ENCODE data around the gene SIX4.

SIX4 gene

DNA sequence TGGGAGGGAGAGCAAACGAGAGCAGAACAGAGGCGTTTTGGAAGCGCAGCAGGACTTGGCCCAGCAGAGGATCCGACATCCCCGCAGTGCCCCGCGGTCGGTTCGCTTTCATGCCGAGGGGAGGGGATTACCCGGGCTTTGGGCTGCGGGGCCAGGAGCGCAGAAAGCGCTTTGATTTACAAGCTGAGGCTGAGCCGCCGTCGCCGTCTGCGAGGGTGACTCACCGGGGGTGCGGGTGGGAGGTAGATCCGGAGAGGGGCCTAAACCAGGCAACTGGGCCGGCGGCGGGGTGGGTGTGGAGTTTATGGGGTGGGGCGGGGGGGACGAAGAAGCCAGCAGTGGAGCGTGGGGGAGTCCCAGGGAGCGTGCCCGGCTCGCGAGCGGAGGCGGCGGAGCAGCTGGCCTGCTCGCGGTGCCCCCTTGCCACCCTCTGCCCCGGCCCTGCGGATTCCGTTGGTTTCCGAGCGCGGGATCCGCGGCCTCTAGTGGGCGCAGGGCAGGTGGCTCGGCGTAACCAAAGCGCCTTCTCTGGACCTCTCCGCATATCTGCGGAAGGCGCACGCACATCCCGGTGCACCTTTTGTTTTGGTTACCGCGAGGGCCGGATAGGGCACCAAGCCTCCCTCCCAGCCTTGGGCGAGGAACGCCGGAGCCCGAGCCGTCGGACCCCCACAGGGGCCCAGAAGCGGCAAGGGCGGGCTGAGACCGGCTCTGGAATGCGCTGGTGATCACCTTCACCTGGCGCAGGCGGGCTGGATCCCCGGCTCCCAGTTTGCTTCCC lies 2.6 kb downstream of the SIX4 start:
- DNase-seq (ENCODE audit: low spot score): peak; percentile 78

DNA sequence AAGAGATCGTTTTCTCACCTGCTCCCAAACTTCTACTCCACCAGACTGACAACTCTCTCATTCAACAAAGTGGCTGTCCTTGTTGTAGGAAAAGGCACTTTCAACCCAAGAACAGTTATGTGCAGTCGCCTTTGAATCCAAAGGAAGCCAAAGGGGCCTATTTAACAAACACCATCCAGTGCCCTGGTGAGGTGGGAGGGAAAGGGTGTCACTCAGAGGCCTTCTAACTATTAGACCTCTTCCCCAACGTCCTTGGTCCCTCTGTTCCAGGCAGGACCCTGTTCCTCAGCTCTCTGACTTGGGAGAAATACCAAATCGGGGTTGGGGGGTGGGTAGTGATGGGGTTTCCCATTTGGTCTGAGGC lies 3.2 kb downstream of the SIX4 start:
- DNase-seq (ENCODE audit: low spot score): no peak

DNA sequence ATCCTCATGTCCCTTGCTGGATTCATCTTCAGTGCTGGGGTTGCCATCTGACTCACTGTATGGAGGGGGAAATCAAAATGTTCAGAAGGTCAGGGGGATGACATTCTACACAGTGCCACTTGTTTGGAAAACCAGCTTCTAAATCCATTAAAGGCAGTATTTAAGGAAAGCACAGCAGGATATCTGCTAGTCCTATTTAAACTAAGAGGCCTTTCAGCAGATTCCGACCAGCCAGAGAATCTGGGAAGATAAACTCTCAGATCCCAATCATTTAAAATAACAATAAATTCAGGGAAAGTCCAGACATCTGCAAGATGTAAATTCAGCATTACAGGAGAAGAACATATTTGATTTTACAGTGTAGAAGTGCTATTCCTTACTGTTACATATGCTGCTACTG lies 3.8 kb downstream of the SIX4 start:
- no peak for DNase-seq (ENCODE audit: low spot score)

DNA sequence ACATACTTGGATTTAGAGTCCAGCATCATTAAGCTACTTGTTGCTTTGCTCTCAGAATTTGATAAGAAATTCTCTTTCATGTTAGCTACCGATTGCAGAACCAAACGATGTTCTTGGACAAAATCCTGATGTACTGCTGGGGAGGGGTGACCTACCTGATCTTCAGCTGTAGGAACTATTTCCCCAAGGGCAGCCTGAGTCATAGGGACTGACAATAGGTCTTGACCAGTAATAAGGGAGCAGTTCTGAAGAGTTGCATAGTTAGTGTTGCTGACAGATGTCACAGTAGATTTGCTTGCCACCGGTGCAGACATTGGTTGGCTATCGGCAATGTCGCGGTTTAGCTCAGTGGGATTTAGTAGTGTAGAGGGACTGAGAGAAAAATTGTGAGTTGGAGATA lies 10.6 kb downstream of the SIX4 start:
- DNase-seq (ENCODE audit: low spot score): no peak

DNA sequence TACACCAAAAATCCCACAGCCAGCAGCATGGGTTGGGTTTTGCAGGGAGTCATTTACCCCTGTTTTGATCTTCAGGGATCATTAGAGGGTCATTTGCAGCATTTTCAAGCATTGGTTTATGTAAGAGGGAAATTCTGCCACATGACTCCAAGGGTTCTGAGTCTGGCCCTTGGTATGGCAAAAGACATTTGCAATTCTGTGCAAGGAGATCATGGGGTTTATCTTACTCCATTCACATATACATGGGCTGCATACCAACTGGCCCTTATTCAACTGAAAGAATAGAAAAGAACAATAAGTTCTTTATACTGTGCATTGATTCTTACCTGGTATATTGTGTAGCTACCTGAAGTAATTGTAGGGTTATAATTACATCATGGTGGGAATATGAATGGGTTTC lies 13.7 kb downstream of the SIX4 start:
- no peak for DNase-seq (ENCODE audit: low spot score)

DNA sequence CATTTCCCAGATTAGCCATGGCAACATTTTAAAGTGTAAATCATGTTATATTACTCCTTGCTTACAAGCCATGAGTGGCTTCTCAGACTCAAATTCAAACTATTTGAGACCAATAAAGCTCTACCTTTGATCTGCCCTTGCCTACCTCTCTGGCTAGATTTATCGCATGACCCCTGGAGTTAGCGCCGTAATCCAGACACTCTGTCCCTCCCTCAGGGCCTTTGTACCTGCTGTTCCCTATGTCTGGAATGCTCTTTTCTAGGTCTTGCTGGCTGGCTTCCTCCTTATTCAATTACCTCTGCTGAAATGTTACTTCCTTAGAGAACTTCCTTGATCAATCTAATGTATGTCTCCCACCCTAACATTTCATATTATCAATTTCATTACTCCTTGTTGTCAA lies 16.3 kb downstream of the SIX4 start:
- DNase-seq (ENCODE audit: low spot score): no peak

DNA sequence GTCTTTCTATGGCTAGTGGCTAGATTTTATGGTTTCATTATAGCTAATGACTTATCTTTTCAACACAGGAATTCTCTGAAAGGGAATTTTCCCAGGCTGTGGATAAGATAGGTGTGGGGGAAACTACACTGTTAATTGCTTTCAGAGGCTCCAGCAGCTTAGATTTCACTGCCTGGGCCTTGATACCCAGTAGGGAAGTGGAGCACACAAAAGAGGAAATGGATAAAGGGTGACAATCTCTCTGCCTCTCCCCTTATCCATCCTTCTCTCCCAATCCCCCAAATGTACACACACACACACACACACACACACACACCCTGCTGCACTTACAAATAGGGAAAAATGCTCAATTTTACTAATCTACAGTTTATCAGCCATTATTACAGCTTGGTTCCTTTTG lies 19.1 kb downstream of the SIX4 start:
- DNase-seq (ENCODE audit: low spot score): no peak

DNA sequence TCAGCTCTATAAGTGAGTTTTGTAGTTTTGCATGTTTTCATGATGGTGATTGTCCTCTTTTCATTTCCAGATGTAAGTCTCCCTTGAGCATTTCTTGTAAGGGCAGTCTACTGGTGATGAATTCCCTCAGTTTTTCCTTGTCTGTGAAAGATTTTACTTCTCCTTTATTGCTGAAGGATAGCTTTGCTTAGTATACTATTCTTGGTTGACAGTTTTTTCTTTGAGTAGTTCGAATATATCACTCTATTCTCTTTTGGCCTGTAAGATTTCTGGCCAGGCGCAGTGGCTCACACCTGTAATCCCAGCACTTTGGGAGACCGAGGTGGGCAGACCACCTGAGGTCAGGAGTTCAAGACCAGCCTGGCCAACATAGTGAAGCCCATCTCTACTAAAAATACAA lies 23.6 kb downstream of the SIX4 start:
- no peak for DNase-seq (ENCODE audit: low spot score)

DNA sequence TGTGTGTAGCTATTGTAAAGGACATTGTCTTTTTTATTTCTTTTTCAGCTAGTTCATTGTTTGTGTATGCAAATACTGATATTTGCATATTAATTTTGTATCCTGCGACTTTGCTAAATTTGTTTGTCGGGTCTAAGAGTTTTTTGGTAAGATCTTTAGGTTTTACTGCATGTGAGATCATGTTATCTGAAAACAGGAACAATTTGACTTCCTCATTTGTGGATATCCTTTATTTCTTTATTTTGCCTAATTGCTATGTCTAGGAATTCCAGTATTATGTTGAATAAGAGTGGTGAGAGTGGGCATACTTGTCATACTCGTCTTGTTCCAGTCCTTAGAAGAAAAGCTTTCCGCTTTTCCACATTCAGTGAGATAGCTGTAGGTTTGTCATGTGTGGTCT lies 28.8 kb downstream of the SIX4 start:
- DNase-seq (ENCODE audit: low spot score): no peak

DNA sequence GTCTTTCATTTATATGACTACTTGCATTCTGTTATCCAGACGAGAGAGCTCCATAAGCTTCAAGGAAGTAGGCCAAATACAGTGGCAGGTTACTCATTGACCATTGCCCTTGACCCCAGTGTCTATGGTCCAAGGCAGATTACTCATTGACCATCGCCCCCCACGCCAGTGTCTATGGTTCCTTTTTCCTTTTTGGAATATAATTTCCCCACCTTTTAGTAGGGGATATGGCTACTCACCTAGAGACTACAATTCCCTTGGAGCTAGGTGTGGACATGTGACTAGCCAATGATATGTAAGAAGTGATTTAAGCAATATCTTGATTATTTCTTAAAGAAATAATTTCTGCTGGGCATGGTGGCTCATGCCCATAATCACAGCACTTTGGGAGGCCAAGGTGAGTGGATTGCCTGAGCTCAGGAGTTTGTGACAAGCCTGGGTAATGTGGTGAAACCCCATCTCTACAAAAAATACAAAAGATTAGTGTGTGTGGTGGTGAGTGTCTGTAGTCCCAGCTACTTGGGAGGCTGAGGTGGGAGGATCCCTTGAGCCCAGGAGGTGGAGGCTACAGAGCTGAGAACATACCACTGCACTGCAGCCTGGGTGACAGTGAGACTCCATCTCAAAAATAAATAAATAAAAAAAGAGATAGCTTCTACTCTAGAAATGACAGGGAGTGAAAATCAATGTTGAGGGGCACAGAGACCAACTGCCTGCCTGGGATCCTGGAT lies 32.6 kb downstream of the SIX4 start:
- DNase-seq (ENCODE audit: low spot score): no peak

DNA sequence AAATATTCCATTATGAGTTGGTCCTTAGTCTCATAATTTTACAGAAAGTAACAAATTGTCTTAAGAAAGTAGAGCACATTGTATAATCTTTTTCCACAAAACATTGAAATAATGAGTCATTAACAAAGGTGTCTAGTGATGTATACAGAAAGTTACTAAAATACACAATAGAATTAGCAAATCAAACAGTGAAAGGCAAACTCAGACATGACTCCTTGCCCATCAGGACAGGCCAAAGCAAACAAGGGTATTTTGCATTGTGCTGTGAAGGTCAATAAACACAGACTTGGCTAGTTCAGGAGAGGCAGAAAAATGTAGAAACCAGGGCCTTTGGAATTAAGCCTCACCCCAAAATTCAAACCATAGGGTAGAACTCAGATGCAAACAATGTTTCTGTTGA lies 37.3 kb downstream of the SIX4 start:
- DNase-seq (ENCODE audit: low spot score): no peak

DNA sequence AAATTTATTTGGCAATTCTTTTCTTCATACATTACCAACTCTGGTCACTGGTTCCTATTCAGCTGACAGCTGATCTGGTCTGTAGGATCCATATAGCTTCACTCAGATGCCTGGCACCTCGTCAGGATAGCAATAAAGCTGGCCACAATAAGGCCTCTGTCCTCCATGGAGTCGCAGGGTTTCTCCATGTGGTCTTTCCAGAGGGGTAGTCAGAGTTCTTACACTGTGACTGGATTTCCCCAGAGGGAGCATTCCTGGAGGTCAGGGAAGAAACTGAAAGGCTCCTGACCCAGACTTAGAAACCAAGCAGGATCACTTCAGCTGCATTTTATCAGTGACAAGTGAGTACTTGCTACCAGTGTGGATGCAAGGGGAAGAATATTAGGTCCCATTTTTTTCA lies 39.9 kb downstream of the SIX4 start:
- DNase-seq (ENCODE audit: low spot score): no peak

DNA sequence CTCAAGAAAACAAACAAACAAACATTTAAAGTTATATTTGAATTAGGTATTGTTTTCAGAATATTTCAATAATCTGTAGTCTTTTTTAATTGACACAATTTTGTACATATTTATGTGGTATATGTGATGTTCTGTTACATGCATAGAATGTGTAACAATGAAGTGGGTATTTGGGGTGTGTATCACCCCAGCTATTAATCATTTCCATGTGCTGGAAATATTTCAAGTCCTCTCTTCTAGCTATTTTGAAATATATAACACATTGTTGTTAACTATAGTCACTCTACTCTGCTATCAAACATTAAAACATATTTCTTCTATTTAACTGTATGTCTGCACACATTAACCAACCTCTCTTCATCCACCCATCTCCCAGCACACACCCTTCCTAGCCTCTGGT lies 42.9 kb downstream of the SIX4 start:
- DNase-seq (ENCODE audit: low spot score): no peak

DNA sequence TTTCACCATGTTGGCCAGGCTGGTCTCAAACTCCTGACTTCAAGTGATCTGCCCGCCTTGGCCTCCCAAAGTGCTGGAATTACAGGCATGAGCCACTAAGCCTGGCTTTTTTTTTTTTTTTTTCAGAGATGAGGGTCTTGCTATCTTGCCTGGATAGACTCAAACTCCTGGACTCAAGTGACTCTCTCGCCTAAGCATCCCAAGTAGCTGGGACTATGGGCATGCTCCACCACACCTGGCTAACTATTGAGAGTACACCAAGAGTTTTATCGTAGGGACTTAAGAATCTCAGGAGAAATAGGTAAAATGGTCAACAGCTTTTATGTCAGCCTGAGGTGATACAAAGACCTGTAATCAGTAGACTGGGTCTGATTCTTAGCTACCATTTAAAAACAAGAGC lies 43.6 kb downstream of the SIX4 start:
- DNase-seq (ENCODE audit: low spot score): no peak

DNA sequence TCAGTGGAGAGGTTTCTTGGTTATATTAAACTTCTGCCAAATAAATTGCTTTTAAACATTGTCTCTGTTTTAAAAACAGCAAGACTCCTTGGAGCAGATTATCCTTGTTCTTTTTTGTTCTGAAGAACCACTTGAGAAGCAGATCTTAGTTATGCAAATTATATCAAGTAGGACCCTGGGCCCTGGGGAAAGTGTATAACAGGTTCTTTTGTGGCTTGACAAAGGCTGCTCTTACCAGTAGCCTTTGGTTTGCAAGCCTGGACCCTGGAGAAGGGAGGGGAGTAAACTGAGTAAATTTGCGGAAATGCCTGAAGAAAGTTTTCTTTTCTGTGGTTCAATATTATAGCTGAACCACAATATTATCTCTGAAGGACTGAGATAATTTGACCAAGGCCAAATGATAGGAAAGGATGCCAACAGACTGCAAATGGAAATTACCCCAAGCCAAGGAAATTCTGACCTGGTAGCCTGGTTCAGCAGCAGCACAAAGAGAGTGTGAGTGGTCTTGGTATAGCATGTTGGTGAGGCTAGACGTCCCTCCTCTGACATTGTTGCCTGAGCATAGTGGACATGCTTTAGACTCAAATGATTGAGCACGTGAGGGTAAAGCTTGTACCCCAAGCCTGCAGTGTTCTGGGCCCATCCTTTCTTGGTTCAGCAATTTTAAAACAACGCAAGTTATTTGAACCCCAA lies 44.4 kb downstream of the SIX4 start:
- no peak for DNase-seq (ENCODE audit: low spot score)

DNA sequence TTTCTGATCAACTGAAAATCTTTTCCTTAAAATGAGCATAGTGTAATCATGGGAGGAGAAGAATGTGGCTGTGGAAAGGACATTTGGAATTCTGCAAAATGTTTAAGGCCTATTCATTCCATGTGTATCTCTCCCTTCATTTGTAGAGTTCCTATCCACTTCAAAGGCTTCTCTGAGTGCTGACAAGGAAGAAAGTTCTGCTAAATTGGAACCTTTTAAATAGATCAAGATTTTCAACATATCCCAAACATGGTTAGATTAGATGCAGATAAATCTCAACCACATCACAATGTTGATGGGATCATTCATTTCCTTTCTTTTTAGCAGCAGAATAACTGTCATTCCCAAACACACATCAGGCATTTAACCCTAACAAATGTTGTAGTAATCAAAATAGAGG lies 46.5 kb downstream of the SIX4 start:
- no peak for DNase-seq (ENCODE audit: low spot score)

DNA sequence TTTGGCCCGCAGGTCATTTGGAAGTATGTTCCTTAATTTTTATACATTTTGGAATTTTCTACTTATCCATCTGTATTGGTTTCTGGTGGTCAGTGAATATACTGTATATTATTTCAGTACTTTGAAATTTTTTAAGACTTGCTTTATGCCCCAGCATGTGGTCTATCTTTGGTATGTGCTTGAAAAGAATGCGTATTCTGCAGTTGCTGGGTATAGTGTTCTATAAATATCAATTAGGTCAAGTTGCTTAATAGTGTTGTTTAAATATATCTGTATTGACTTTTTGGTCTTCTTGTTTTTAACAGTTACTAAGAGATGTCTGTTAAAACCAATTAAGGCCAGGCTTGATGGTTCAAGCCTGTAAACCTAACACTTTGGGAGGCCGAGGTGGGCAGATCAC lies 53.2 kb downstream of the SIX4 start:
- no peak for DNase-seq (ENCODE audit: low spot score)

DNA sequence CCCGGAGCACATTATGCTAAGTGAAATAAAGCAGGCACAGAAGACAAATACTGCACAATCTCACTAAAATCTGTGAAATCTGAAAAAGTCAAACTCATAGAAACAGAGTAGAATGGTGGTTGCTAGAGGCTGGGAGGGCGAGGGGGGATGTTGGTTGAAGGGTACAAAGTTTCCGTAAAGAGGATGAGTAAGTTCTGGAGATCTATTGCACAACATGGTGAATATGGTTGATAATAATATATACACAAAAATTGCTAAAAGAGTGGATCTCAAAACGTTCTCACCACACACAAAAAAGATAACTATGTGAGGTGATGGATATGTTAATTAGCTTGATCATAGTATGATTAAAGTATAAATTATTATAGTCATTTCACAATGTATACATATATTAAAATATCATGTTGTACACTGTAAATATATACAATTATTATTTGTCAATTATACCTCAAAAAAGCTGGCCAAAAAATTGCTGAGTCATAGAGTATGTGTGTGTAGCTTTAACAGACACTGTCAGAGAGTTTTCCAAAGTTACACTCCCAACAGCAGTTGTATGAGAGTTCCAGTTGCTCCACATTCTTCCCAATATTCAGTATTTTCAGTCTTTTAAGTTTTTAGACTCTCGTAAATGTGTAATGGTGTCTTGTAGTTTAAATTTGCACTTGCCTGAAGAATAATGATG lies 55.6 kb downstream of the SIX4 start:
- no peak for DNase-seq (ENCODE audit: low spot score)

DNA sequence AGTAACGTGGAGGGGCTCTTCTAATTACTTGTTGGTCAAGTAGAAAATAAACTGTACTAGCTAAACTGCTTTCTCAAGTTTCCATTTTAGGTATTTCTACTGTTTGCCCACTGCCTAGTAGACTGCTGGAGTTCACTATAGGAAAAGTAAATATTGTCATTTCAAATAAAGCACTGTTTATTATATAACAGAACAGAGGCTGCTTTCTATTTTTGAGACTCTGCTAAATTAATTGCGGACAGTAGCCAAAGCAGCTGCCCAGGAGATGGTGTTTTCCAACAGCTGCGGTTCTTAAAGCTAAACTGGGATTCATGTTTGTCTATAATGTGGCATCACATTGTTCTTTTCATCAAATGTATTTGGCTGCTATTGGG lies 59.0 kb downstream of the SIX4 start:
- DNase-seq (ENCODE audit: low spot score): no peak

DNA sequence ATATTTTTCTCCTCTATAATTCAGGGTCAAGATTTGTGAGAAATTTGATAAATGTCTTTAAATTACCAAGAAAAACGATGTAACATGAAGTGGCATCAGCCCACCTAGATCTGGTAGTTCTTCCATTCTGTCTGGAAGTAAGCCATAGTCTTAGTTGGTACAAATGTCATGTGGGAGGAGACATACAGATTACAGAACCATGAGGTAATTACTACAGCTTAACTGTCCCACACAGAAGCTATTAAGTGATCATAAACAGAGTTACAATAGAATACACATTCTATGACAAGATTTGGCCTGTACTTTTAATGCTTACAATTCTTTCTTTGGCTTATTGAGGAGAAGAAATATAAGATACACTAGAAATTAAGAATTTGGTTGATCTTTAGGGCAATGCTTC lies 61.2 kb downstream of the SIX4 start:
- no peak for DNase-seq (ENCODE audit: low spot score)

DNA sequence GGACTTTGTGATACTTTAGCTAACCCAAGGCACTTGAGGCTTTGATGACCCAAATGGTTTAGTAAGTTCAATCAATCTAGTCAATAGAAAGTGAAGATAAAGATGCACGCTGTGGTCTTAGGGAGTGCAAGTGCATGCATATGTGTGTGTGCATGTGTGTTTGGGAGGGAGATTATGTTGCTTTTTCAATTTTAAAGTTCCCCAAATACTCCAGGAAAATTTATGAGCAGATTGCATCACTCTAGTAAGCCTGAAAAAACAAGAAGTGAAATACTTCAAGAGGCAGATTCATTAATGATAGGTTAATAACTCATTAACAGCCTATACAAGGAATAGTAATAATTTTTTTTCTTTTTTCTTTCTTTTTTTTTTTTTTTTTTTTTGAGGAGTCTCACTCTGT lies 62.4 kb downstream of the SIX4 start:
- DNase-seq (ENCODE audit: low spot score): no peak

Data from SW480 (cell line).